GM21515 (cell line): ENCODE data around the gene TSSC4.

Experiments
- ATAC-seq: cut with Tn5 transposase; IDR thresholded peaks from one replicate; pipeline ENCODE4 v1.9.1; 2021; ENCODE audit not compliant: unreplicated experiment

TSSC4 gene

DNA sequence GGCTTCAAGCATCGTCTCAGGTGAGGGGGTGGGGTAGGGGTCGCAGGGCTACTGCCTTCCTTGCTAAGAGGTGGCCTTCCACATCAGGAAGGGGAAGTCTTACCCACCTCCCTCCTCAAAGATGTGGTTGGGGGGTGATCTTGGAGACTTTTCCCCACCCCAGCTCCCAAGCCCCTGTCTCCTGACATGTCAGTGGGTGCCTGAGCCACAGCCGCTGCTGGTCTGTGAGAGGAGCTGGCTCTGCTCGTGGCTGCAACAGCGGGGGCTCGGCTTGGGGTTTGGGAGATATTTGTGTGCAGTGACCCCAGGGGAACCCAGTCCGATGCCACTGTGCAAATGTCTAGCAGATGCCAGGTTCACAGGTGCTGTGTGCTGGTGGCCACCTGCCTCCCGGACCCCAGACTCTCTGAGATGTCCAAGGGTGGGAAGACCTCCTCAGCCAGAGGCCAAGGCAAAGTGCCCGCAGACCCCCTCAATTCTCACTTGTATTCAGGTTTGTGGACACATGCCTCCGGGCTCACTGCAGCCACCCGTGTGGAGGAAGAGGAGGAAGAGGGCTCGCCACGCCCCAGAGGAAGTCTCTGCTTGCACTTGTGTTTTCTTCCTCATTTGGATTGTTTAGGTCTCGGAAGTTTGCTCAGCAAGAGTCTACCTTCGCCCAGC, 46.2 kb downstream of the TSSC4 start:
- ATAC-seq, result no peak

DNA sequence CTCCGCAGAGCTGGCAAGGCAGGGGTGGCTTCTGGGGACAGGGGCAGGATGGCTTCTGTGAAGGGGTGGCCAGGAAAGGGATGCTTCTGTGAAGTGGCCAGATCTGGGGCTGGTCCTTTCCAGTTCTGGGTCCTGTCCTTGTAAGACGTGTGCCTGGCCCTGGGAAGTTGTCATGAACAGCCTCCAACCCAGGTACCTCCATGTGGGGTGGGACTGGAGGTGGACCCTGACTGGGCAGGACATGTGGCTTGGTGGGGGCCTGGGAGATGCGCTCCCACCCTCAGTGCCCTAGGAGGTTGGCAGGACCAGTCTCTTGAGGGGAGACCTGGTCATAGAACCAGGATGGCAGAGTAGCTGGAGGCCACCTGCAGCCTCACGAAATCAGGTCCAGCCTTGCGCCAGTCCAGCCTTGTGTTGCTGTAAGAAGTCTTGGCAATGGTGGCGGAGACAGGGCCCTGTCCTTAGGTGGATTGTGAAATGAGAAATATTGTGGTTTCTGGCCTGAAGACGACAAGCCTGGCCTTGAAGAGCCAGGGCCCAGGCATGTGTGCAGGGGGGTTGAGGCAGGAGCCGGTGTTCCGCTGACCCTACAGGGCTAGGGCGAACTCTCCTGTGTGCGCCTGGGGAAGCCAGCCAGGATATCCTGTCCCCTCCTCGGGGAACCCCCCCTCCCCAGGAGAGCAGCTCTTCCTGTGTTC, 46.9 kb downstream of the TSSC4 start:
- ATAC-seq, result no peak

DNA sequence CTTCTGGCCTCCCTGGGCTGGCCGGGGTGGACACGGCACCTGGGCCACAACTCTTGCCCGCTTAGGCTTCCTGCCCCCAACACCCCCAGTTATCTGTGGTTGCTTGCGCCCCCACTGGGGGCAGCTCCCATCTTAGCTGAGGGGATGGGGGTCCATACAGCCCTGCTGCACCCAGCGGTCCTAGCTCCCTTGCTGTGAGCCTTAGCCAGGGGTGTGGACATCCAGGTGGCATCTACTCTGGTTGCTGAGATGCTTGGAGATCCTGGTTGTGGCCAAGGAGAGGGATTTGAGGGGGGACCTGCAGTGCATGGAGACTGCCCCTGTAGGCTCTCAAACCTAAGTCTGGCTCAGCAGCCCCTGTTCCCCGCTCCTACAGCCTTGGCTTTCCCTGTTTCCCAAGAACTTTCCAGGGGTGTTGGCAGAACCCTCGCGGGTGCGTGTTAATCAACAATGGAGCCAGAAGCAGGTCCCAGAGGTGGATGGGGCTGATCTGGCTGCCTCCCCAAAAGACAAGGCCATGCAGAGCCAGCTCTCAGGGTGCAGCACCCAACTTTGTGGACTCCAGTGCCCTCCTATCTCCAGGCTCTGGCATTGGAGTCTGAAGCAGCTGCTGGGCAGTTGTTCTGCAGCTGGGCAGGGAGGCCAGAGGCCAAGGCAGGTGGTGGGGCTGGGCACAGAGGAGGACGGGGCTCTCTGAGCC, 47.6 kb downstream of the TSSC4 start:
- ATAC-seq, result no peak

DNA sequence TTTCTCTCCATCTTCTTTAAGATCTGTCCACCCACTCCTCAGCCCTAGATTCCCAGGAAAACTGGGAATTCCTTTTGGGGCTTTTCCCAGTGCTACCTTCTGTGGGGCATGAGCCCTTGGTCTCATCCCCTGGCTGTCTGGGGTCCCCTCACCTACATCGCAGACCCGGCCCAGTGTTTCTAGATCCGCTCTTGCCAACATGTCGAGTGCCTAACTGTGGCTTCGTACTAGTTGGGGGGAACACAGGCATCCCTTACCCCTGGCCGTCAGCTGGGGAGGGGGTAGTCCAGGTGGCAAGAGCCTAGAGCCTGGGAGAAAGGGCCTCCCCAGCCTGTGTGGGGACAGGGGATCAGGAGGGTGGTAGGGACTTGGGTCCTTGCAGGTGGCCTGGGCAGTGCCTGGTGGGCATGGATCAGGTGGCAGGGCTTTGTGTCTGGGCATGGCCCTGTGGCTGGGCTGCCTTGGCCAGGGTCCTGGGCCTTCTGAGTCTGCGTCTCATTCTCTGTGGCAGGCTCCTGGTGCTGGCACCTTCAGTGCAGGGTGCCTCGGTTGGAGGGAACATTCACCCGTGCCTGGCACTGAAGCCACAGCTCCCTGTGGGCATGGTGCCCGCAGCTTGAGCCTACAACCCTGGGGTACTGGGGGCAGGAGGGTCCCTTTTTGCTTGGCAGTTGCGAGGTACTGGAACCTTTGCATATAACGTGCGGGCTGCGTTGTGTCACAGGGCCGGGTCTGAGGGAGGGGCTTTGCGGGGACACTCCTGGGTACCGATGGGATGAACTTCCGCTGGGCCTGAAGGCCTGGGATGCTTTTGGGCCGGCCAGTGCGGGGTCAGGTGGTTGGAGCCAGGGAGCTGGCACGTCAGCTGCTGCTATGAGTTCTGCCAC, 48.4 kb downstream of the TSSC4 start:
- no peak for ATAC-seq

DNA sequence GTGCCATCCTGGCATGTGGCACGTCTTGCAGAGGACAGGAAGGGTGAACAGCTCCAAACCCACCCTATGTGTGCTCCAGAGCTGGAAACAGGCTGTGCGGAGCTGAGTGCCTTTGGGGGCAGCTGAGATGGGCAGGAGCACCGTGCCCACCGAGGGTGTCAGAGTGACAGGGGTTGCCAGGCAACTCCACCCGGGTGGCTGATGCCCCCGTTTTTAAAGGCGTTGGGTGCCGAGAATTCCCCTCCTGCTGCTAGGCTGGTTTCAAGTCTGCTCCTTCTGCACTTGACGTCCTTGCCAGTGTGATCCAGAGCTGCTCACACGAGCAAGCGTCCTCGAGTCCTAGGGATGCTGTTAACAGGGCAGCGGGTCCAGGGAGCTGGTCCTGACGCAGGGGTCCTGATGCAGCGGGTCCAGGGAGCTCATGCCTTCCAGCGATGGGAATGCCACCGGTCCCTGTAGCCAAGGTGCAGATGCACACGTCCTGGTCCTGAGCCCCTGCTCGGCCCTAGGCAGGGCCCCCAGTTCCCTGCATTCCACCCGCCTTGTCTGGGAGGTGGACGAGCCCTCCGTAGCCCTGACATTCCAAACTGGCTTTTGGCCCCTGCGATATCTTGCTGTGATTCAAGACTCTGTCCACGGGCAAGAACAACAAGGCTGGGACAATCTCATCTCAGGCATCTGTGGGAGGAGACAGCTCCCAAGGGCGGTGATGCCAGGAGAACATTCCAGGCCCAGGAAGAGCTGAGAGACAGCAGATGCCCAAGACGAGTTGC, 49.2 kb downstream of the TSSC4 start:
- ATAC-seq, result no peak

DNA sequence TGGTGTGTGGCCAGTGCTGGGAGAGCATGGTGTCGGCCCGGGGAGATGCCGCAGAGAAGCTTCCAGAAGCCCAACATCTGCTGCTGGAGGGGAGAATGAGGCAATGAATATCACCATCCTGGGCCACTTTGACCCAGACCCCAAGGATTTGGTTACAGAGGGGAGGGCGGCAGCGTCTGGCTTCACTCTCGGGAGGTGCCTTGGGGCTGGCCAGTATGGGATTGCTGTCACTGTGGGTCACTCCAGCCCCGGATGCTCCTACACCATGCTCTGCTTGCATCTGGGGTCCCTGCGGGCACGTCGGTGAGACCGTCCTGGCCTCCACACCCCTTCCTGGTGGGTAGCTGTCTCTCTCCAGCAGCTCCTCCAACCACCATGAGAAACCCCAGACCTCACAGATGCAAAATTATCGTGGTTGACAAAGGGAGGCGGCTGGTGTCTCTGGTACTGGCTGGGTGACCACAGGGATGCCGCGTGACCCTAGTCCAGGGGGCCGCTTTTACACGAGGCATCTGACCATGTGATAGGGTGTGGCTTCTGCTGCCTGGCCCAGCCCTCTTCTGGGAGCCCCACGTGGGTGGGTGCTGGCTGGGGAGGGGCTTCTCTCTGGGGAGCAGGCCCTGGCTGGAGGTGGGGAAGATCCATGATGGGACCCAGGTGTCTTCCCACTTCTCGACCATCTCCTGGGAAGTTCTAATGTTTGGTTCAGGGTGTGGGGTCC, 49.9 kb downstream of the TSSC4 start:
- ATAC-seq, result no peak

DNA sequence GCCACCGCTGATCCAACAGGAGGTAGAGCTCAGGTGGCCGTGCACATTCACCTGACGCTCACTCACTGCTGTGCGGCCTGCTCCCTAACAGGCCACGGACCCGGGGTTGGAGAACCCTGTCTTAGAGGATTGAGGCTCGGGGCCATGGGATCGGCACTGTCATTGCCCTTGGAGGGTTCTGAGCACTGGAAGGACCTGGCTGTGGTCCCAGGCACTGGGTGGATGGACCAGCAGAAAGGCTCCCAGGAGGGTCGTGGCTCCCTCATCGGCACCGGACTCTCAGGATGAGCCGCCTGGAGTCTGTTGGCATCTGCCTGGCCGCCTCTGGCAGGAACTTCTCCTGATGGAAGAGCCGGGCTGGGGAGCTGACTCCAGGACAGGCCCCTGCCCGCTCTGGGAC, 50.8 kb downstream of the TSSC4 start:
- ATAC-seq, result no peak

DNA sequence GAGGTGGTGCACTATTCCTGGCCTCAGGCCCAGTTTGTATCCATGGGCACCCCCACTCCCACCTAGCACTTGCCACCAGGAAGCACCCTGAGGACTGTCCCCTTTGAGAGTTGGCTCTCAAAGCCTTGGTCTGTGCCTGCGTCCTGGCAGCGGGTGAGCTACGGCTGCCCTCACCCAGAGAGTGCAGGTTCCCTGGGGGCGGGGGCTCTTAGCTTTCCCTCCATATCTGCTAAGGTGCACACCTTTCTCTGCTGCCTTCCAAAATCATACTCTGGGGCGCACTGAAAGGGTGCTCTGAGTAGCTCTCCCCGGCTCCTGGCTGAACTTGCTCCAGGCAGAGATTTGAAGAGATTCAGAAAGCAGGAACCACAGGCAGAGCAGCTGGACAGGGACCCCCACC, 51.4 kb downstream of the TSSC4 start:
- no peak for ATAC-seq

DNA sequence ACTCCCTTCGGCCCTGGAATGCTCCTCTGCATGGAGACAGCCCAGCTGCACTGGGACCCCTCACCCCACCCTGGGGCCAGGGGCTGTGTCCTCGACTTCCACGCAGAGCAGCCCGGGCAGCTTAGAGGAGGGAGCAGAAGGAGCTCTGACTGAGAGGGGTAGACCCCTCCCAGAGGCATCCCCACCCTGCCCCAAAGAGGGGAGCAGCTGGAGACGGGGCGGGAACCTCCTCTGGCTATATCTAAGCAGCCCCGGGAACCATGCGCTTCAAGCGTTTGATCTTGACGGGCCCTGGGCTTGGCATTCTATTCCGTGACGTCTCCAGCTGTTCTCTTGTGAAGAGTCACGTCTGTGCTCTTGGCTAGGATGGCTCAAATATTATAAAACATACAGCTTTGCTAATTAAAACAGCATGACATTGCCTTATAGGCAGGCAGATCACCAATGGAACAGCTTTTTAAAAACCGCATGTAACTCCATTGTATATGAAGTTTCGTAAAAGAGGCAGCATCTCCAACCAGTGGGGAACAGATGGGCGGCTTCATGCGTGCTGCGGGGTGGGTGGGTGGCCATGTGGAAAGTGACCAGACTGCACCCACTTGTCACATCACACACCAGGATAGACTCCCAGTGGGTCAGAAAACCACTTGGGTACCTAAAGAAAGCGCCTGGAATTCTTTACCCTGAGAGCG, 51.9 kb downstream of the TSSC4 start:
- ATAC-seq, result no peak

DNA sequence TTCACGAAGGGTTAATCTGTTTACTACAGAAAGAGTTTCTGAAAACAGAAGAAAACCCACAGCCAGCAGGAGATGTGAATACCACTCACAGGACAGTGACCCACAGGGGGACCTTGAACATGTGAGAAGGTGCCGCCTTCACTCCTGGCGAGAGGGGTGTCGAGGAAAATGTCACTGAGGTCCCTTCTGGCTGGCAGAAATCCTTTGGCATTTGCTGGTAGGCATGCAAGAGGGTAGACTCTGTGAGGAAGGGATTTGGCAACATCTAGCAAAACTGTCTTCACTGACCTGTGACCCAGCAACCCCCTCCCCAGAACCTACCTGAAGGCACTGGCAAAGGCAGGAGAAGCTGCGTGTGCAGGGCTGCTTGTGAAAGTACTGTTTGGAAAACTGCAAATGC, 52.9 kb downstream of the TSSC4 start:
- ATAC-seq, result no peak
